OCI-LY1 (cell line): ENCODE results near the gene EIF2S1.

Experiments
- CTCF ChIP-seq: fragments of 200-600 bp; sonication (generic), shearing (Covaris generic); IDR thresholded peaks from 2 replicates; pipeline ENCODE4 v1.5.1; 2017; ENCODE audit warnings: mild to moderate bottlenecking, antibody characterized with exemption, low read length, moderate library complexity, mixed read lengths
- EZH2 ChIP-seq: fragments of 200-600 bp; sonication (generic), shearing (Covaris generic); IDR thresholded peaks from 2 replicates; pipeline ENCODE4 v1.8.0; 2017; ENCODE audit warnings: borderline replicate concordance, mixed run types, mild to moderate bottlenecking, antibody characterized with exemption, low read length, moderate library complexity, mixed read lengths

- TF ChIP-seq CTCF (no peak), EZH2 (no peak)
Observed at GRCh38 chr14:67389811-67390534, 29.8 kb downstream of the EIF2S1 start.
